GM21526 (cell line): ENCODE results near the gene IRX6.

Experiments
- ATAC-seq: cut with Tn5 transposase; IDR thresholded peaks from one replicate; pipeline ENCODE4 v1.9.1; 2021; ENCODE audit warnings: moderate library complexity; ENCODE audit not compliant: unreplicated experiment, low FRiP score

IRX6 gene

DNA sequence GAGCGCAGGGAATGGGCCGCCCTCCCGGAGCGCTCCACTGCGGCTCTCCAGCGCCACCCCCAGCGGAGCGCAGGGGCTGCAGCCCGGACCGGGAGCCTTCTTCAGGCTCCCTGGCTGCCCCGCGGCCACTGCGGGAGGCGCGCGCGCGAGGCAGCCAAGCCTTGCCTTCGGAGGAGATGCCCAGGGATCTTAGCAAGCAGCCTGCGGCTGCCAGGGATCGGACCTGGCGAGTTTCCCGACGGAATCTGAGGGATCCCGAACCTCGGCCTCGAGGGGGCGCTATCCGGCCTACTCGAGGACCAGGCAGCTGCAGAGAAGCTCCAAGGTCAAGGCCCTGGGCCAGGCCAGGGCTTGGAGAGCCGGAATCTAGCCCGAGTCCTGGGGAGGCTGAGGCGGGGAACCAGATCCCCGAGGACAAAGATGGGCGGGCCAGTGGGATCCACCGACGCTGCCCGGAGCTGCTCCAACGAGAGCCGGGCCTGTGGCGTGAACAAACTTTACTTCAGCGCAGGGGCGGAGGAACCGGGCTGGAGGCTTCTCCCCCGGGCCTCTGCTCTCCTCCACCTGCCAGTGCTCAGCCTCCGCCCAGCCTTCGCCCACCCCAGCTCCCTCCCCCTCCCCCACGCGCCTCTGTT is at the start of gene IRX6:
IRX6 (plus strand) TSS at position 567 of the 635 bp plus-strand sequence. CDS start 889 bp downstream, outside the sequence.
- no peak for ATAC-seq

- no peak for ATAC-seq
Observed at GRCh38 chr16:55274391-55274790, 49.6 kb upstream of the IRX6 start.

- ATAC-seq: no peak
Observed at GRCh38 chr16:55275167-55275566, 48.8 kb upstream of the IRX6 start.

GRCh38 chr16:55275869-55276268 is 48.1 kb upstream of the IRX6 start:
- ATAC-seq: no peak

- no peak for ATAC-seq
Observed at GRCh38 chr16:55277536-55277935, 46.5 kb upstream of the IRX6 start.

- no peak for ATAC-seq
Observed at GRCh38 chr16:55279598-55279997, 44.4 kb upstream of the IRX6 start.

- ATAC-seq: no peak
Observed at GRCh38 chr16:55280587-55280986, 43.4 kb upstream of the IRX6 start.

- no peak for ATAC-seq
Observed at GRCh38 chr16:55282441-55282840, 41.6 kb upstream of the IRX6 start.

DNA sequence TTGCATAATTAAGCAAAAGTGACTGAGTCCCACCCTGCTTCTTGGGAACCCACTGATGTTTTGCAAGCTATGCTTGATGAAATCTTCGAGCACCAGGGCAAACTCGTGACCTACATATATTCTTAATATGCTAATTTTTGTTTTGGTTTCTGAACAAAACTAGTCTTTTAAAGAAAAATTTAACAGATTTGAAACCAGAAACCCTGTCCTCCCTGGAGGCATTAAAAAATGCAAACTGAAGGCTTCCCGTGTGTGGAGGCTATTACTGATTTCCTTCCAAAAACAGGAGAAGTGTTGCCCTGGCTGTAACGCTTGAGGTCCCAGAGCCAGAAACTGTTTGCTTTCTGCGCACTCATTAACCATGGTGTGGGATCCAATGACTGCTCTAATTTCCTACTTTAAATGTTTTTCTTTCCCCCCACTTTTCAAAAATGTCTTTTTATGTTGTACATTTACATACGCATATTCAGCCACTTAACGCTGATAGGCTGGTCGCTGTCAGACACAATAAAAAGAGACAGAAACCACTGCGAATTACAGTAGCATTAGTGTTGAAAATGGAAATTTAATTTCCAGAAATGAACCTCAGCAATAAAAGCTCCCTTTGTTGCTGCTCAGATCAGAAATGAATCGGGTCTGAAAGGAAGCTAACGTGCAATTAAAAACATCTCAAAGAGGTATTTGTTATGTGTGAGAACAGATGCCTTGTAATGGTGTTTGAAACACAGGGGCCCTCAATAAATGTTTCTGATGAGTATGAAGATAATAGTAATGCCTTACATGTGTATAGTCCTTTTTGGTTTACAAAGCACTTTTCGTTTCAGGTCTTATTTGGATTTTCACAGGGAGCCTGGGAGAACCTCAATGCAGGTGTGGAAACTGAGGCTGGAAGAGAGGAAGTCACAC is 39.9 kb upstream of the IRX6 start:
- no peak for ATAC-seq

- ATAC-seq: no peak
Observed at GRCh38 chr16:55284718-55285099, 39.3 kb upstream of the IRX6 start.

- no peak for ATAC-seq
Observed at GRCh38 chr16:55285586-55285985, 38.4 kb upstream of the IRX6 start.

DNA sequence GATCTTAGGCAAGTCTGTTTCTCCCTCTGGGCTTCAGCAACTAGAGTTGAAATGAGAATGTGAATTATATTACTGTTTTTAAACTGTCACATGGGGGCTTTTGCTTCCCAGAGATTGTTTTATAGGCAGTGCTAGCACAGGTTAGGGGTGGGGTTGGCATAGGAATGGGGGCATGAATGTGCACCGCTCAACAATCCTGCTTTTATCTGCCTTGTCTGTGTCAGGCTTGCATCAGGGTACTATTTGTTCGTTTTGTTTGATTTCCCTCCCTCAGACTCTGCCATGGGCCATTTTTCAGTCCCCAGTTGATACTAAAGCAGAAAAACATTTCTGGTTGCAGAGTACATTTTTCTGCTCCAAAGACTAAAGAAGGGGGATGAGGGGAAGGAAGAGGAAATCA is 34.6 kb upstream of the IRX6 start:
- no peak for ATAC-seq

GRCh38 chr16:55291847-55292246 is 32.2 kb upstream of the IRX6 start:
- ATAC-seq: no peak

- no peak for ATAC-seq
Observed at GRCh38 chr16:55292491-55292890, 31.5 kb upstream of the IRX6 start.

- no peak for ATAC-seq
Observed at GRCh38 chr16:55294129-55294528, 29.9 kb upstream of the IRX6 start.

DNA sequence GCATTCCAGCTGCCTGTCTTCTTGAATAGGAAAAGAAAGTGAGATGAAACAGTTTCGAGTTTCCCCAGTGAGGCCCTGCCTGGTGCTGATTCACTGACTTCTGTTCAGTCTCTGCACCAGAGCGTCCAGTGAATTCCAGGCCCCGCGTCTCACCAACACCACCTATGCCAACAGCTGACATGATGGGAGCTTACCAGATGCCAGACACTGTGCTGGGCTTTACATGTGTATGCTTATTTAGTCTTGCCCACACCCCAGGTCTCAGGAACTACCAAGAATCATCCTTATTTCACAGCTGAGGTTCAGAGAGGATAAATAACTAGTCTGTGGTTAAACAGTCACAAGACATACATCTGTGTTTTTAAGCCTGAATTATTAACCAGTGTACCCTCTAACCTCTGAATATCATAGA is 29.1 kb upstream of the IRX6 start:
- ATAC-seq: no peak

GRCh38 chr16:55297062-55297909 is 26.7 kb upstream of the IRX6 start:
- ATAC-seq: no peak

DNA sequence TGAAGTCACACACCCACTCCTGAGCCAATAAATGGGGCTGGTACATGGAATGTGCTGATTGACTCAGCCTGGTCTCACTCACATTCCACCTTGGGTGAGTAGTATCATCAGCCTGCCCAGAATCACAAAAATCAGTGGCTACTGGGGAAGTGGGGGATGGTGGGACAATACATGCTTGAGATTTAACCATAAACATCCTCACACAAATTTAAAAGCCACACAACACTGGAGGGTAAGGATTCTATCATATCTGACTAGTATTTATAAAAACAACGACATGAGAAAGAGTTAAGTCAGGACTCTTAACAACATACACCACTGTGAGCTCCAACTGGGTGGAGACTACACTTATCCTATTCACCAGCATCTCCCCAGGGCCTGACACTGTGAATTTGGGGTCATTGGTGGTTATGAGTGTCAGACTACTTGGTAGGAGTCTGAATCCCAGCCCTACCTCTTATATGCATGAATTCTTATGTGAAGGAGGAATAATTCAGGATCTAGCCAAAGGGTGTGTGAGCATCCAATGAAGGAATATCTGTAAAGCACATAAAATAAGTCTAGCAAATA is 26.0 kb upstream of the IRX6 start:
- ATAC-seq: no peak

DNA sequence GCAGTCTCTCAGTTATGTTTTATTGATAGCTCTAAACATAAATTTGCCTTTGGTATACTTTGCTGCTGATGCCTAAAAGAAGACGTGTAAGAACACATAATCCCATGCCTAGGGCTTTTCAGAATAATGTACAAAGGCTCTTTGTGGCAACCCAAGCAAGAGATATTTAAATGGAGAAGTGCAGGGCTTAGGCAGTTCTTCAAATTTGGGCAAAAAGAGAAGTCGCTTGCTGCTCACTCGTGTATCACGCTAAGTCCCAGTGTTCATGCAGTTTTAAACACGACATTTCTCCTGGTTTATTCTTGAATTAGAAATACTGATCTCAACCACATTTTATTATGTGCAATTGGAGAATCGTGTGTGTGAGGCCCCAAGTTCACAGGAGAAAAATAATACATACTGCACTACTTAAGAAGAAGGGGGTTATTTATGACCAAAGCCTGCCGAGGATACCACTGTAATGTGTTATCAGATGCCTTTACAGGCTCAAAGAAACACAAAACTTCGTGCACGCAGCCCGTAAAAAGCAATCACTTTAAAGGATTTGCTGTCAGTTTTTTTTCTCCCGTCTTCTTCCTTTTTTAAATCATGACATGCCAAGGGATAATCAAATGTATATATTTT is 22.5 kb upstream of the IRX6 start:
- ATAC-seq: no peak

GRCh38 chr16:55302635-55303034 is 21.4 kb upstream of the IRX6 start:
- ATAC-seq: no peak
